Activated CD8-positive, alpha-beta memory T cell treated with anti-CD3 and anti-CD28 coated beads, Interleukin-2, amount 50 U/mL, for 48 hours (primary cell): ENCODE data around the gene ANO10.
"Not testable (repeated sequence)": the region's sequence is repeated elsewhere in the genome, so short reads cannot be mapped to it uniquely, and the experiment has no call there.

ENCODE experiments used
- DNase-seq: peaks from one replicate; pipeline ENCODE4 v3.0.0-alpha.2; 2020

The ANO10 gene

DNA sequence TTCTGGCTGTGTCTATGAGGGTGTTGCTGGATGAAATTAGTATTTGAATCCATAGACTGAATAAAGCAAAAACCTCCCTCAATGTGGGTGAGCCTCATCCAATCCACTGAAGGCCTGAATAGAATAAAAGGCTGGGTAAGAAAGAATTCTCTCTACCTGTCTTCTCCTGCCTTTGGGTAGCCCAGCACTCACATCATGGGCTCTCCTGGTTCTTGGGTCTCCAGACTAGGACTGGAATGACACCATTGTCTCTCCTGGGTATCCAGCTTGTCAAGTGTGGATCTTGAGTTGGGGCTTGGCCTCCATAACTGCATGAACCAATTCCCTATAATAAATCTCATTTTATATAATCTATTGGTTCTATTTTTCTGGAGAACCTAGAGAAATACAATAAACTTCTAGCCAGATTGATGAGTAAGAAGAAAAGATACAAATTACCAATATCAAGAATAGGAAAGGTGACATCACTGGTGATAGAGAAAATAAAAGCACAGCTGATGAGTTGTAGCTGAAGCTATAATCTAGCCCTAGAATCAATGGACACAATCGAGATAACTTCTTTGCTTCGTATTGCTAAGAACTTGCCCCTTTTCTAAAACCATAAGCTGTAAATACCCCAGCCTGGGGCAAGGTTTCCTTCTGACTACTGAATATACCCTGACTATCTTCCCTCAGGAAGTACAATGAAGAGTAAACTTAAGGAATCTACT lies 106.4 kb downstream of the ANO10 start:
- no peak for DNase-seq

DNA sequence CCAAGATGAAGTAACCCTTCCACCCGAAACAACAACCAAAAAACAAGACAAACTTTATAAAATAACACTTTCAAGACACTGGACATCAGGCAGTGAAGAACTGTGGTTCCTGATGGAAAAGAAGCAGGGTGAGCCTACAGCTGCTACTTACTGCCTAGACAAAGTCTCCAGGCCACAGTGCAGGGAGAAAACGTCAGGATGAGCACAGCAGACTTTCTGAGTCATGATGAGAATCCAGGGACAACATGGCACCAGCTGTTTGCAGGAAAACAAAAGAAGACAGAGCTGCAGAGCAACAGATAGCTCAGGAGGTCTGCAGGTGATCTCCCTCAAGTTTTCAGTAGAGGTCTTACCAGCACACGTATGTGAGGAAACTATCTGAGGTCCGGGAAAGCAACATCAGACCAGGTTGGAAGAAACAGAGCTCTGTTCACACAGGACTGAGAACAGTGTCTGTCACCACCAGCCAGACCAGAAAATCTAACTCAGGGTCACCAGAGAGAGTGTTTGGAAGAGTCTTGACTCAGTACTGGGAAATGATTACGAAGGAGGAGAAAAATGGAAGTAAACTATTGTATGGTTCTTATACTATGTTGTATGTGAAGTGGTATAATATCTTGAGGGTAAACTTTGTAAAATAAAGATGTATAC lies 108.9 kb downstream of the ANO10 start:
- DNase-seq: no peak

DNA sequence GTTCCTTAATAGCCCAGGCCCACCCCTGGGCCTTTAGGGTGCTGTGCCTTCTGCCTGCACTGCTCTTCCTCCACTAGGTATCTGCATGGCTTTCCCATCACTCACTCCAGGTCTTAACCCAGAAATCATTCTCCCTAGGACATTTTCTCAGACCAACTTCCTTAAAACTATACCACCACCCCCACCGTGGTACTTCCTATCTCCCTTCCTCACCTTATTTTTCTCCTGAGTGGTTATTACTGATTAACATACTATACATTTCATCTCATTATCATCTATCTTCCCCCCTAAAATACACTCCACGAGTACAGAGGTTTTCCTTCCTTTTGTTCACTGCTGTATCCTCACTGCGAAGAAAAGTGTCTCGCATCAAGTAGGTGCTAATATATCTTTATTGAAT lies 115.2 kb downstream of the ANO10 start:
- DNase-seq: no peak

DNA sequence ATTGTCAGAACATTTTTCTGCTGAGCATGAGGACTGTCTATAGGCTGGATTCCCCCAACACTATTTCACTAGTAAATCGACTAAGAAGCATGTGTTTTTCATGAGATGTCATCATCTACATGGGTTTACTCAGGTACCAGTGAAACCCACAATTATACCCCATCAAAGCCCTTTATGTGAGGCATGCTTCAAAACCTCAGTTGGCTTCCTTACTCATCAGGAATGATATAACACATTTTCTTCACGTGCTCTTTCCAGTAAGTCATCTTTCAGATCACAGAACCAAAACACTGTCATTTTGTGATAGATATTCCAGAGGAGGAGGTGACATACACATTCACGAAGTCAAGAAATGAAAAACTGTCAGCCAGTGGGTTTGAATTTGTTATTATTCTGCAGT lies 116.5 kb downstream of the ANO10 start:
- no peak for DNase-seq

DNA sequence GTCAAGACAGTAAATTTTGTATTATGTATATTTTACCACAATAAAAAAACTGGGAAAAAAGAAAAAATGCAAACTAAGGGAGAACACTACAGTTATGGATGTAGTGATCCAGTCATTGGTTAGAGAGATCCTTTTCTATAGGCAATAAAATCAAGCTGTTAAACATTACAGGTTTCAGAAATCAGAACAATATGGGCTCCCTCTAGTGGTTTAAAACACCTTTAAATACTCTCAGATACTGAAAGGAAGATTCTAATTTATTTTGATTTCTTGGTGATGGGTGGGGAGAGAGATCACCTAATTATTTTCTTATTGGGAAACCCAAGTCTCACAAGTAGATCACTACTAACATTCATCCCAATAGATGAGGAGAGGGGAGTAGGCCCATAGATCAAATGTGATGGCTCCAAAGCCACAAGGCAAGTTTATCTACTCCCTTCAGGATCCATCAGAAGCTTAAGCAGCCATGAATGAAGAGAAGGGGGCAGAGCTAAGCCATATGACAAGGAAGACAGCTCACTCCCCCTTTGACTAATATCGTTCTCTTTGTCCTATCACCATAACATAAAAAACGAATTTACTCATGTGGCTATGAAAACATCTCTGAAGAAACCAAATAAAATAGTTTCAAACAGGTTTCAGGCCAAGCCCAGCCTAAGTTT lies 118.6 kb downstream of the ANO10 start:
- no peak for DNase-seq

DNA sequence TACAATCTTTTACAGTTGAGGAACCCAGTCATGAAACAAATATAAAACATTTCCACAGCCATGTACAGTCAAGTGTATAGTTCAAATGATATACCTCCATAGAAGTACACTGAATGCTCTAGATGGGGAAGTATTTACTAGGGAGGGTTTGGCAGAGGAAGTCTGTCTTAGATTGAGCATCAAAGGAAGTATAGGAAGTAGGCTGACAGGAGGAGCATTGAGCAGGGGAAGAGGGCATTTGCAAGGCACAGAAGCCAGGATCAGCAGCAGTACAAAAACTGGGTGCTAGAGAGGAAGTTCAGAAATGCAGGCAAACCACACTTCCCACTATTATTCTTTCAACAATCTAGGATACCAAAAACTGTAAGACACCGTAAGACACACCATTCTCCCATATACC lies 122.6 kb downstream of the ANO10 start:
- DNase-seq: no peak

DNA sequence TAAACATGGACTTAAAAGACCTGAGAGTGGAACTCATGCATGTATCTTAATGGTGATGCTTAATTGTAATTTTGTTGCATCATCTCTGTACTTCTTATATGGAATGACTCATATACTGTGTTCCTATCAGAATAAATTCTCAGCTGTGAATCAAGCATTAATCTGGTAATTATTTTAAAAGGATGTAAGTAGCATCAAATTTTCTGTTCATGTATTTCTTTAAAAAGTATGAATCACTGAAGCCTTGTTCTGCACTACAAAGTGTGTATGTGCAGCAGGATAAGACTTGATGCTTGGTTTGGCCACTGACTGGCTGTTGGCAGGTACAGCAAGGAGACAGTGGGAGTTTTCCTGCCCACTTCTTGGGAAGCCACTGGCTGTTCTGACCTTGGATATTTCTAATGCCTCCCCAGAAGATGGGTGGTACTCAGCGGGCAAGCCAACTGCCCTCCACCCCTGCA lies 123.9 kb downstream of the ANO10 start:
- no peak for DNase-seq

DNA sequence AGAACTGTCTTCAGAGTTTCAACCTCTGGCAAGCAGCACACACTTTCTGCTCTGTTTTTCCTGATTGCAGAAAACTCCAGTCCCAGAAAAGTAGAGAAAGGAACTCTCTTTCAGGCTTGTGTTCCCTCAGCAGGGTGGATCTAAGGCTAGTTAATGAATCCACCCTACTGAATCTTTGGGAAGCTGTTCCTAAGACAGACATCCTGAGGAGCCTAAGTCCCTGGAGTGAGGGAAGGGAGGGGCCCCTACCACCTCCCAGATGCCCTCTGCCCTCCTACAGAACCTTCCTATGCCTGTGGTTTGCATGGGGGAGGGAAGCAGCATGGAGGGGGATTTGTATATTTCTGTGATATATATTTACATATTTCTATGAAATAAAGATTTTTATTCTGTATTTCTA lies 124.4 kb downstream of the ANO10 start:
- DNase-seq: no peak

DNA sequence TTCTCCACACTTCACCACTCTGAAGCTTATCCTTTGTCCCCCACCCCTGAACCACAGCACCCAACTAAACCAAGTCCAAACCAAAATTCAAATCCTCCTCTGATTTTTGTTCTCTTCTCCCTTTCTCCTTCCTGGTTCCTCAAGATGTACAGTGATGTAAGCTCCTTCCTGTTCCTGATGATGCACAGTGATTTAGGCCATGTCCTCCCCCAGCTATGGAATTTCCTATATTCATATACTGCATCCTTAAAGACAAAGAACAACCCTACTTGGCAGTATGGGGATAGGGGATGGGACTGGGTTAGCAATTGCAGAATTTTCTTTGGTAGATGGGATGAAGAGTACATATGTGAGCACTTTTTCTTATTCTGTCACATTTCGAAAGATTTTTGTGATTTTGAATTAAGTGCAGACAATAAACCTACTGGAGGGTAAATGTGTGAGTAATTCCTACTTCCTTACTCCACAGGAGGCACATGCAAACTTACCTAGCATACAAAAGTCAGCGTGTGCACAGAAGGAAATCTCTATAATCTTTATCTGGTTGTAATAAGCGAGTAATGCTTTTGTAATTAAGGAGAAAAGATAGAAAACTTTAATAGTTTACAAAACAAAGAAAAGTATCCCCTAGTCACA lies 125.0 kb downstream of the ANO10 start:
- no peak for DNase-seq

DNA sequence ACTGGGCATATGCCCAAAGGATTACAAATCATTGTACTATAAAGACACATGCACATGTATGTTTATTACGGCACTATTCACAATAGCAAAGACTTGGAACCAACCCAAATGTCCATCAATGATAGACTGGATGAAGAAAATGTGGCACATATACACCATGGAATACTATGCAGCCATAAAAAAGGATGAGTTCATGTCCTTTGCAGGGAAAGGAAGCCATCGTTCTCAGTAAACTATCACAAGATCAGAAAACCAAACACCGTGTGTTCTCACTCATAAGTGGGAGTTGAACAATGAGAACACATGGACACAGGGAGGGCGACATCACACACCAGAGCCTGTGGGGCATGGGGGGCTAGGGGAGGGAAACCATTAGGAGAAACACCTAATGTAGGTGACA lies 128.9 kb downstream of the ANO10 start:
- not testable (repeated sequence) for DNase-seq

DNA sequence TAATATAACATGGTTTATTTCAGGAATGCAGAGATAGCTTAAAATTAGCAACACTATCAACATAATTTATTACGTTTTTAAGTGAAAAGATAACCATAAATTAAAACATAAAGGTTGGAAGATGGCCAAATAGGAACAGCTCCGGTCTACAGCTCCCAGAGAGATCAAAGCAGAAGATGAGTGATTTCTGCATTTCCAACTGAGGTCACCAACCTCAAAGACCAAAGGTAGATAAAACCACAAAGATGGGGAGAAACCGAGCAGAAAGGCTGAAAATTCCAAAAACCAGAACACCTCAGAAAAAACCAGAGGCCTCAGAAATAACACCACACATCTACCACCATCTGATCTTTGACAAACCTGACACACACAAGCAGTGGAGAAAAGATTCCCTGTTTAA lies 130.0 kb downstream of the ANO10 start:
- DNase-seq: not testable (repeated sequence)

DNA sequence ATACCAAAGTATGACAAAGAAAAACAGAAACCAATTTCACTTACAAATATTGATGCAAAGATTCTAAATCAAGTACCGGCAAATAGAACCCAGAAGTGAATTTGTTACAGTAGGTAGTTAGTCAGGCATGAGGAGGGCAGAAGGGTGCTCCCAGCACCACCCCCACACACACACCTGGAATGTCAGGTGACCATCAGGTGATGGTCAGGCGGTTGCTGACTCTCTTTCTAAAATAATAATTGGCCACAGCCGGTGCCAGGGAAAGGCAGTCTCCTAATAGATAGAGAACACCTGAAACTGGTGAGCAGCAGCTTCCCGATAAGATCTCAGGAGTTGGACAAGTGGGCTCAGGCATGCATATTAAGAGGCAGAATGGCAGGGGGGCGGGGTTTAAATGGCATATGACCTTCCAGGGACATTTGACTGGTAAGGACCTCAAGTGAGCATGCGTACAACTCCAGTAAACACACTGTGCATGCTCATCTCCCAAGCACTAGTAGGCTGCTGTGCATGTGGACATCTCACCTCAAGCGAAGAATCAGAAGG lies 131.1 kb downstream of the ANO10 start:
- DNase-seq: no peak

DNA sequence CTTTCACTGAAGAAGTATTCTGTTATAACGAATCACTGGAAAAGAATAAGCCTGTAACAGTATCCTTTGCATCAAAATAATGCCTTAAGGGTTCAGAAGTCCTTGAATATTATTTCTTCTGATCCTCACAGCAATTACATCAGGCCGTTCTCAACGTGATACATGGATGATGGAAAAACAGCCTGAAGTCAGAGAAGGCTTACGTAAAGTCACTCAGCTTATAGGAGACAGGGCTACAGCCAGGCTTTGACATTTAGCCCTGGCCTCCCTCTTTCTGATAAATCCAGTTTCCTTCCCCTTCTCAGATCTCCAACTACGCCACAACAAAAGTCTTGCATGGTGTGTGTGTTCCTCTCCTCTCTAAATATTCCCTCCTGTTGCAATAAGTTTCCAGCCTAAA lies 131.9 kb downstream of the ANO10 start:
- no peak for DNase-seq

DNA sequence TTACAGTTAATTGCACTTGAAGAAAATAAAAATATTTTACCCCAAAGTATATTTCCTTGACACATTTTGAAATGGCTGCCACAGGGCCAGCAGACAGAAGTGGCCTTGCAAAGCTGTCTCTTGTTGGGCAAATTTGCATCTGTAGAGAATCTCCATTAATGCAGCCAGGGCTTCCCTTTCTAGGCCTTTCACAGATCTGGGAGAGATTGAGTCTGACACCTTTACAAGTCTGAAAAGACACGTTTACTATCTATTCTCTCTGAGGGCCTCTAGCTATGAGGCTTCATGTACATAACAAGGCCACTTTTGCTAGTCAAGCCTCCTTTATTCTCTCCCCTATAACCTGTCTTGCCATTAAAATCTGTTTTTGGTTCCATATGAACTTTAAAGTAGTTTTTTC lies 135.9 kb downstream of the ANO10 start:
- DNase-seq: no peak

DNA sequence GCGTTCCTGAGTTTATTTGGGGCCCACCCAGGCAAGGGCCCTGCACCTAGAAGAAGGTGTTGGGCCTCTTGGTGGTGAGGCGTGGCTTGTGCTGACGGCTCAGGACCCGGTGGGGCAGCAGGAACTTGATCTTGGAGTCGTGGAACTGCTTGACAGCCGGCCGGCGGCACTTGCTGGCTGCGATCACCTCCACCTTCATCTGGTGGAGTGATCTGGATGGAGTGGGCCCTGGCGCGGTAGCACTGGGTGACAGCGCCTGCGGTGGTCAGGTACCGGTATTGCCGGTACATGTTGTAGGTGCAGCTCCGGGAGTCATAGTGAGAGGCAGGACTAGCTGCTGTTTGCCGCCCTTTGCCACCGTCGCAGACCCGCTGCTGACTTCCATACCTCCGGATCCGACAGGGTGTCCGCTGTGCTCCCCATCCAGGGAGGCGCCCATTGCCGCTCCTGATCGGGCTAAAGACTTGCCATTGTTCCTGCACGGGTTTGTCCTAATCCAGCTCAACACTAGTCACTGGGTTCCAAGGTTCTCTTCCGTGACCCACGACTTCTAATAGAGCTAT lies 136.8 kb downstream of the ANO10 start:
- no peak for DNase-seq

DNA sequence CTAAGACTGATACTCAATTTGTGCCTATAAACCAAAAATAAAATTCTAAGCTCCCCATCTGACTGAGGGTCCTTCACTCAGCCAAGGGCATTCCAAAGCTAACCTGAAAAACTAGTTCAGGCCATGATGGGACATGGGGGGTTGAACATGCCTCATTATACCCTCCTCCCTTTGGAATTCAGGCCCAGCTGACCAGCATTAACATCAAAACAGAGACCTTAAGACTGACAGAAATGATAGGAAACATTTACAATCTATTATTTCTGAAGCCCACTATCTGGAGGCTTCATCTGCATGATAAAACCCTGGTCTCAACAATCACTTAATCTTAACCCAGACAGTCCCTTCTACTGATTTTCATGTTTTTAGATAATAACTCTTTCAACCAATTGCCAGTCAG lies 140.4 kb downstream of the ANO10 start:
- DNase-seq: no peak

DNA sequence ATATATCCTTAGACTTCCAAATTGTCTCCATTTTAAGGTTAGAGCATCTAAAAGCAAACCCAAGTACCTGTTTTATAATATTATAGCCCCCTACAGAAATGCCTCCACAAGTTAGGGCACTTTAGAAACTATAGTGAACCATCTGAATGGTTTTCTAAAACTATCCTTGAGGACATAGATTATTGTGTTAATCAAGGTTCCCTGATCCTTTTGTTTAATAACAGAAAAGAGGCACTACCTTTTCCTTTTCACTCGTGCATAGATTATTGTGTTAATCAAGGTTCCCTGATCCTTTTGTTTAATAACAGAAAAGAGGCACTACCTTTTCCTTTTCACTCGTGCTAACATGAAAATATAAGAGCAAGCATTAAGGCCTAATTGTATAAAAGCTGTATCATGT lies 143.0 kb downstream of the ANO10 start:
- DNase-seq: not testable (repeated sequence)

DNA sequence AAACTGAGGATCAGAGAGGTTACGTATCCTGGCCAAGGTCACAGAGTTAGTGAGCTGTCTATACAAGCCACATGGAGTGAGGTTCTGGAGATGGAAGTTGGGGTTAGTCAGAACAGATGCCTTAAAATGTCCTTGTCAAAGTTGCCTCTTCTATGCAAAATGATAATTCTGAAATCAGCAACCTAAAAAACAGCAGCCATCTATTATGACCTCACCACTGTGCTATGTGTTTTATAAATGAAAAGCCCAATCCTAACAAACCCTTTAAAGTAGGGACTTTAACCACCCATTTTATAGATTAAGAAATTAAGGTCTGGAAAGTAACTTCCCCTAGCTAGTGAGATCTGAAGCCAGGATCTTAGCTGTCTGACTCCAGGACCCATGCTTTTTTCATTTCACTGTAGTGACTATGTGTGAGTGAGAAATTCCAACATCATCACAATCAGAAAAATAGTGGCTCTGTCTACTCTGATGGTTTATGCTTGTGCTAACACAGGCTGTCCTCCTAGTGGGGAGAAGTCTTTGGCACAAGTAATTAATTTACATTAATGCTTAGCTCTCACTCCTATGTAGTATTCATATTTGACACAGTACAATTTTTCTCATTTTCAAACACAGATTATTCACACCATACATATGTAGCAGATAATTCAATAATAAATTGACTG lies 143.6 kb downstream of the ANO10 start:
- DNase-seq: no peak

DNA sequence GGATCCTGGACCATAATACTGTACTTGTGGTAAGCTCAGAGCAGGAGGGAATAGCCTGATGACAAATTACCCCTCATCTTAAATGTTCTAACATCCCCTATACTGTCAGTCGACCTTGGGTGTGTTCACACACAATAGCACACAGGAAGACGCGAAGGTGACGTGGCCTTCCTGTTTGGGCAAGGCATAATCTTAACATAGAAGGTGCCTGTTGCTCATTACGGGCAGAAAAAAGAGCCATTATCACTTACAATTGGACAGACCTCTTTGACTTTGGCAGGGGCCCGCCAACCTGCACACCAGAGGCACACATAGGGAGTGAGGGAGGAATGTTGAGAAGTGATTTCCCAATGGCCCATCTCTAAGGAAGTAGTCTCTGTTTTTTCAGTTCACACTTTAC lies 144.2 kb downstream of the ANO10 start:
- peak; percentile 61 for DNase-seq

DNA sequence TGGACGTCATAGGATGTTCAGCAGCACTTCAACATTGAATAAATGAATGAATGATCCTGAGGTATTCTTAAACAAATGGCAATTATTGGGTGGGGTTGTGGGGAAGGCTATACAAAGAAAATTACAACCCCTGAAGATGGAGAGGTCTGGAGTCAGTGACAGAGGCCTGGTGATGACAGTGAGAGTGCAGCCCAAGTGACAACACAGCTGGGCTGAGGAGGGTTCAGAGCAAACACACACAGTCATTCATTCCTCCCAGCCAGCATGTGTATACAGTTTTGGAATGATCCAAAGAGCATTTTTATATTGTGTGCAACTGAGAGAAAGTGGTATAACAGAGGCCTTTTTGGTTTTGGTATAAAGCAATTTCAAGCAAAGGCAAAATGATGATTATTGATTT lies 148.1 kb downstream of the ANO10 start:
- DNase-seq: no peak

DNA sequence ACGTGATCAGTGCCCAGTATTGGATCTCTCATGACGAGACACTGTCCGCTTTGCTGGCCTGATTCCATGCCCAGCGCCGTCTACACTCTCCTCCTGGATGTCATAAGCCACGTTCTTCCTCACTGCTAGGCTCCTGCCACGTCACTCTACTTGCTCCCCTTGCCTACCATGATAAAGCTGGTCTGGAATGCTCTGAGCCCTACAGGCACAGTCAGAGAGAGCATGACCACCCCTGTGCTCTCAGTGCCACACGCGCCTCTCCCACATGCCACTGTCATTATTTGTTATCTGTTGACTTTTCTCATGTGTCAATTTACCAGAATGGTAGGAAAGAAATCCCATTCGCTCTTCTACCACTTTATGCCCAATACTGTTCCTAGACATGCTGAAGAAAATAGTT lies 148.6 kb downstream of the ANO10 start:
- DNase-seq: no peak

DNA sequence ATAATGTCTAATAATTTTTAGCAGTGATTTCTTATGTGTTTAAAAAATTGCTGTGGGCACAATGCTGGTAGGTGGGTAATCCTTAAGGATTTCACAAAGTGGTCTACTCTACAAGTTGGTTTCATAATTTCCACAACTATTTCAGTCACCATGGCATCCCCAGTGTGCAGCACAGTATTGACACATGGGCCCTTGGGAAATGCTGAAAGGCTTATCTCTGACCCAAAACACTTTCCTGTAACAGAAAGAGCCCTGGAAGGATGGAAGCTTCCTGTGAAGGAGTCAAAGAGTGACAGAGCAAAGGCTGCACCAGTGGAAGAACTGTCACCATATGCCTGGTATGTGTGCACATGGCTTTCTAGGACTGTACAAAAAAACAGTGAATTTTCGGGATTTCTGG lies 153.7 kb downstream of the ANO10 start:
- DNase-seq: no peak

DNA sequence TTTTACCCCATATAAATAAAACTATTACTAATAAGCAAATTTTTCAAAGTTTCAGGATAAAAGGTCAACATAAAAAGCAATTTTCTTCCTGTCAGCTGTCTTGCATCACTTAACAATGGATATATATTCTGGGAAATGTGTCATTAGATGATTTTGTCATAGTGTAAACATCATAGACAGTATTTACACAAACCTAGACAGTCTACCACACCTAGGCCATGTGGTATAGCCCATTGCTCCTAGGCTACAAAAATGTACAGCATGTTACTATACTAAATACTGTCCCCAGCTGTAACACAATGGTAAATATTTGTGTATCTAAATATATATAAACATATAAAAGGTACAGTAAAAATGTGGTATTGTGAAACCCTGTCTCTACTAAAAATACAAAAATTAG lies 156.7 kb downstream of the ANO10 start:
- DNase-seq: no peak
